Mesendoderm (in vitro differentiated cells): ENCODE measurements around the gene TESMIN.

Experiments used
- DNase-seq: peaks from one replicate; pipeline ENCODE4 v3.0.0; 2013
- H2AK5ac ChIP-seq: 2 replicates; pipeline ENCODE4 v1.6.1; 2013; ENCODE audit warnings: low read length, inconsistent platforms
- H2BK120ac ChIP-seq: 2 replicates; pipeline ENCODE4 v1.6.1; 2013; ENCODE audit warnings: low read depth, mild to moderate bottlenecking, low read length, moderate library complexity, mixed read lengths
- H2BK15ac ChIP-seq: replicated peaks from 2 replicates; pipeline ENCODE4 v1.6.1; 2013; ENCODE audit warnings: low read depth, mild to moderate bottlenecking, moderate library complexity
- H2BK5ac ChIP-seq: 2 replicates; pipeline ENCODE4 v1.6.1; 2013; ENCODE audit warnings: low read length, inconsistent platforms
- H3K18ac ChIP-seq: 2 replicates; pipeline ENCODE4 v1.6.1; 2013; ENCODE audit warnings: mild to moderate bottlenecking, low read length, mixed read lengths
- H3K23ac ChIP-seq: one replicate; pipeline ENCODE4 v1.6.1; 2013; ENCODE audit warnings: low read length
- H3K27ac ChIP-seq: 2 replicates; pipeline ENCODE4 v1.5.1; 2013; ENCODE audit warnings: low read depth, mild to moderate bottlenecking, inconsistent platforms, low read length, moderate library complexity
- H3K27me3 ChIP-seq: 2 replicates; pipeline ENCODE4 v1.6.1; 2013; ENCODE audit warnings: low read length, control low read depth, mild to moderate bottlenecking, inconsistent platforms; ENCODE audit not compliant: insufficient read depth, poor library complexity
- H3K36me3 ChIP-seq: 2 replicates; pipeline ENCODE4 v1.6.1; 2013; ENCODE audit warnings: low read length, inconsistent platforms; ENCODE audit not compliant: control insufficient read depth, insufficient read depth
- H3K4ac ChIP-seq: one replicate; pipeline ENCODE4 v1.6.1; 2013; ENCODE audit warnings: low read depth, mild to moderate bottlenecking, low read length, moderate library complexity
- H3K4me1 ChIP-seq: 2 replicates; pipeline ENCODE4 v1.6.1; 2013; ENCODE audit warnings: low read depth, low read length, inconsistent platforms; ENCODE audit not compliant: control insufficient read depth
- H3K4me2 ChIP-seq: 2 replicates; pipeline ENCODE4 v1.6.1; 2013; ENCODE audit warnings: low read length
- H3K4me3 ChIP-seq: 2 replicates; pipeline ENCODE4 v1.5.1; 2013; ENCODE audit warnings: mild to moderate bottlenecking, low read length
- H3K56ac ChIP-seq: one replicate; pipeline ENCODE4 v1.6.1; 2013; ENCODE audit warnings: low read length
- H3K79me1 ChIP-seq: 2 replicates; pipeline ENCODE4 v1.6.1; 2013; ENCODE audit warnings: low read length, inconsistent platforms
- H3K79me2 ChIP-seq: 2 replicates; pipeline ENCODE4 v1.6.1; 2013; ENCODE audit warnings: mild to moderate bottlenecking, low read length; ENCODE audit not compliant: control insufficient read depth, insufficient read depth
- H3K9ac ChIP-seq: 2 replicates; pipeline ENCODE4 v1.6.1; 2013; ENCODE audit warnings: low read length, inconsistent platforms
- H4K5ac ChIP-seq: one replicate; pipeline ENCODE4 v1.6.1; 2013; ENCODE audit warnings: low read length
- H4K8ac ChIP-seq: one replicate; pipeline ENCODE4 v1.6.1; 2013; ENCODE audit warnings: low read depth, mild to moderate bottlenecking, control low read depth, low read length, moderate library complexity
- WGBS: extraction: QIAGEN DNeasy Blood & Tissue Kit; methylation state at CpG from one replicate; pipeline ENCODE4 v1.1.7; 2013; ENCODE audit warnings: low lambda C conversion rate, missing lambda C conversion rate; ENCODE audit not compliant: insufficient coverage; ENCODE audit errors: extremely low coverage; 5-methylcytosine and 5-hydroxymethylcytosine counted together

Gene TESMIN

GRCh38 chr11:68766786-68767185 lies 15.5 kb upstream of the TESMIN start:
- Histone ChIP-seq H2BK15ac (no peak overlapping the region), H3K18ac (no peak overlapping the region), H2BK5ac (no peak overlapping the region), H3K27ac (no peak overlapping the region), H4K8ac (no peak overlapping the region), H2BK120ac (no peak overlapping the region), H3K27me3 (no peaks in the 10 kb centered on the region), H3K4me1 (no peaks in the 10 kb centered on the region), H3K79me1 (no peaks in the 10 kb centered on the region), H3K4ac (no peak overlapping the region), H3K9ac (no peak overlapping the region), H4K5ac (no peak overlapping the region), H3K4me2 (no peak overlapping the region), H3K23ac (no peak overlapping the region), H3K56ac (no peak overlapping the region), H2AK5ac (no peak overlapping the region), H3K79me2 (no peaks in the 10 kb centered on the region), H3K4me3 (no peak overlapping the region), H3K36me3 (peaks cover 2% of the 10 kb centered on the region)
- no CpG with 5 or more reads among the region's 8 CpGs for WGBS
- DNase-seq = no peak

GRCh38 chr11:68764746-68765145 lies 13.4 kb upstream of the TESMIN start:
- H2BK5ac ChIP-seq = no peak overlapping the region
- H3K36me3 ChIP-seq = peaks cover 2% of the 10 kb centered on the region
- no peak overlapping the region for H2BK15ac ChIP-seq
- no peak overlapping the region for H3K23ac ChIP-seq
- H3K4me2 ChIP-seq = no peak overlapping the region
- H3K9ac ChIP-seq = no peak overlapping the region
- H4K5ac ChIP-seq = no peak overlapping the region
- H3K56ac ChIP-seq = peak overlapping the region; percentile 5
- no peak overlapping the region for H3K4me3 ChIP-seq
- no peak overlapping the region for H3K27ac ChIP-seq
- H3K27me3 ChIP-seq = no peaks in the 10 kb centered on the region
- H3K4me1 ChIP-seq = no peaks in the 10 kb centered on the region
- H3K79me2 ChIP-seq = no peaks in the 10 kb centered on the region
- no peak overlapping the region for H3K18ac ChIP-seq
- no peak overlapping the region for H4K8ac ChIP-seq
- no peak overlapping the region for H2BK120ac ChIP-seq
- no CpG with 5 or more reads among the region's 16 CpGs for WGBS
- no peak overlapping the region for H2AK5ac ChIP-seq
- no peak for DNase-seq
- no peaks in the 10 kb centered on the region for H3K79me1 ChIP-seq
- H3K4ac ChIP-seq = no peak overlapping the region

DNA sequence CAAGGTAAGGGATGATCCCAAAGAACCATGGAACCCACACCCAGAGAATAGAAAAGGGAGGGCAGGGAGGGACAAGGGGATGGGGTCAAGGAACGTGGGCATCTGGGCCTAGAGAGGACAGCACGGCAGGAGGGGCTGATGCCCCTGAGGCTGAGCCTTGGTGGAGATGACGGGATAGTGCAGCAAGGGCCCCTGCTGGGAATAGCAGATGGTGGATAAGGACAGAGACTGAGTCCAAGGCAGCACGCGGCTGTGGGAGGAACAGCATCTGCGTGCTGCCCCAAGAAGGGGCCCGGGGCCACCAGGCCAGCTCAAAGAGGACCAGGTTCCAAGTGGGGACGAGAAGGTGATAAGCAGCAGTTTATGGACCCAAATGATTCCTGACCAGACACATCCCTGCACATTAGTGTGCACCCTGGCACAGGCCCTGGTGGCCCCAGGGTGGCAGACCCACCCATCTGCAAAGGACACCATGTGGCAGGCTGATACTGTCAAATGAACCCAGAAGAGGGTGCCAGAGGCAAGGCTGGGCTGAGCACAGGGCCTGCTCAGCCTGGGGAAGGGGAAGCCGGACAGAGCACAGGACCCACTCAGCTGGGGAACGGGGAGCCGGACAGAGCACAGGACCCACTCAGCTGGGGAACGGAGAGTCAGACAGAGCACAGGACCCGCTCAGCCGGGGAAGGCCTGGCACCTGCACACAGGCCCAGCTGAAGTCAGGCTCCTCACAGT lies 12.8 kb upstream of the TESMIN start:
- no peaks in the 10 kb centered on the region for H3K79me1 ChIP-seq
- peaks cover 2% of the 10 kb centered on the region for H3K36me3 ChIP-seq
- H3K79me2 ChIP-seq = no peaks in the 10 kb centered on the region
- H3K4ac ChIP-seq = no peak overlapping the region
- H3K23ac ChIP-seq = no peak overlapping the region
- no peak overlapping the region for H2AK5ac ChIP-seq
- H3K27ac ChIP-seq = no peak overlapping the region
- no peaks in the 10 kb centered on the region for H3K27me3 ChIP-seq
- H3K4me2 ChIP-seq = no peak overlapping the region
- no peak overlapping the region for H2BK5ac ChIP-seq
- no peaks in the 10 kb centered on the region for H3K4me1 ChIP-seq
- no peak overlapping the region for H4K8ac ChIP-seq
- H3K18ac ChIP-seq = no peak overlapping the region
- H2BK120ac ChIP-seq = no peak overlapping the region
- H4K5ac ChIP-seq = no peak overlapping the region
- H3K9ac ChIP-seq = no peak overlapping the region
- no peak overlapping the region for H2BK15ac ChIP-seq
- H3K4me3 ChIP-seq = no peak overlapping the region
- H3K56ac ChIP-seq = no peak overlapping the region
- no CpG with 5 or more reads among the region's 14 CpGs for WGBS
- DNase-seq = no peak

DNA sequence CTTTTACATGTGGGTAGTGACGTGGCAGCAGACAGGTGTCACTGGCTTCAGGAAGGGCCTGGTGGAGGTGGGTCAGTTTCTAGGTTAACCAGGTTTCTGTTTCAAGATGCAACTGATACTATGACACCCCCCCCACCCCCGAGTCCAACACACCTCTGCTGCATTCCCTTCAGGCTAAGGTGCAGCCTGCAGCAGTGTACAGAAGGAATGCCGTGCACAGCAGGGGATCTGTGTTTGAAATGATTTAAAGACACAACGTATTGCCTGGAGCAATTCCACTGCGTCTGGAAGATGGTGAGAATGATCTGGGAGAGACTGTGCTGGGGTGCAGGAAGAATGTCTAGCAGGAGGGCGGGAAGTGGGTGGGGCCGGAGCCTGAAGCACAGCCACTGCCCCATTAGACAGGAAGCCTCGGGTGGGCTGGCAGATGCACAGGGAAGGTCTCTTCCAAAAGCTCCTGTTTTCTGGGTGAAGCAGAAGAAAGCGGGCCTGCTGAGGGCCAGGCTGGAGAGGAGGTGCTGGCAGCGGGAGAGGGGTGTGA lies 11.9 kb upstream of the TESMIN start:
- Histone ChIP-seq H4K5ac (no peak overlapping the region), H2BK120ac (no peak overlapping the region), H3K4me2 (no peak overlapping the region), H2BK5ac (no peak overlapping the region), H3K36me3 (peaks cover 2% of the 10 kb centered on the region), H3K27me3 (no peaks in the 10 kb centered on the region), H4K8ac (no peak overlapping the region), H3K23ac (no peak overlapping the region), H3K4ac (no peak overlapping the region), H3K4me1 (no peaks in the 10 kb centered on the region), H3K27ac (no peak overlapping the region), H3K4me3 (no peak overlapping the region), H3K79me2 (no peaks in the 10 kb centered on the region), H3K18ac (no peak overlapping the region), H2AK5ac (no peak overlapping the region), H2BK15ac (no peak overlapping the region), H3K9ac (no peak overlapping the region), H3K79me1 (no peaks in the 10 kb centered on the region), H3K56ac (peak overlapping the region; percentile 66)
- DNase-seq = peak; percentile 77
- no CpG with 5 or more reads among the region's 10 CpGs for WGBS

DNA sequence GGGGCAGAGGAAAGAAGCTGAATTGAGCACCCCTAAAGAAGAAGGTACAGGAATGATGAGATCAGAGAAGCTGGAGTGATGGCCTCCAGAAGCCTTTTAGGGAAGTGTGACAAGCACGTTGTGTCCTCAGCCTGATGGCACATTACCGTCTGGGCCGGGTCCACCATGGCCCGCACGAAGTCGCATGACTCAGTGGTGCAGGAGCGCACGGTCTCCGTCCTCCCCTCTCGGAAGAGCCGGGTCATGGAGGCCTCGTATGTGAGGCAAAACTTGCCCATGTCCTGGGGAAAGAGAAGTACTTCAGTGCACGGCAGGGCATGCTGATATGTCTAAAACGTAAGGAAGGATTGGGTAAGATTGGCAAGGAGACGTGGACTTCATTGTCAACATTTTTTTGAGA lies 11.2 kb upstream of the TESMIN start:
- H3K79me2 ChIP-seq = no peaks in the 10 kb centered on the region
- no peaks in the 10 kb centered on the region for H3K4me1 ChIP-seq
- no CpG with 5 or more reads among the region's 15 CpGs for WGBS
- no peaks in the 10 kb centered on the region for H3K27me3 ChIP-seq
- no peak overlapping the region for H3K4me2 ChIP-seq
- H2BK120ac ChIP-seq = no peak overlapping the region
- no peak overlapping the region for H2AK5ac ChIP-seq
- no peak overlapping the region for H2BK15ac ChIP-seq
- no peak overlapping the region for H2BK5ac ChIP-seq
- no peak overlapping the region for H4K8ac ChIP-seq
- H3K4ac ChIP-seq = no peak overlapping the region
- H3K27ac ChIP-seq = no peak overlapping the region
- H3K4me3 ChIP-seq = no peak overlapping the region
- H4K5ac ChIP-seq = no peak overlapping the region
- no peak overlapping the region for H3K9ac ChIP-seq
- peaks cover 2% of the 10 kb centered on the region for H3K36me3 ChIP-seq
- no peak overlapping the region for H3K56ac ChIP-seq
- no peak overlapping the region for H3K23ac ChIP-seq
- H3K79me1 ChIP-seq = no peaks in the 10 kb centered on the region
- H3K18ac ChIP-seq = no peak overlapping the region
- DNase-seq = no peak

GRCh38 chr11:68761801-68762200 lies 10.5 kb upstream of the TESMIN start:
- Histone ChIP-seq H3K9ac (no peak overlapping the region), H3K79me1 (no peaks in the 10 kb centered on the region), H3K27me3 (no peaks in the 10 kb centered on the region), H3K79me2 (no peaks in the 10 kb centered on the region), H4K8ac (no peak overlapping the region), H3K56ac (no peak overlapping the region), H2AK5ac (no peak overlapping the region), H2BK5ac (no peak overlapping the region), H3K4me1 (no peaks in the 10 kb centered on the region), H3K4me3 (no peak overlapping the region), H3K27ac (no peak overlapping the region), H3K4ac (no peak overlapping the region), H3K4me2 (no peak overlapping the region), H3K18ac (no peak overlapping the region), H3K23ac (no peak overlapping the region), H4K5ac (no peak overlapping the region), H3K36me3 (peaks cover 2% of the 10 kb centered on the region), H2BK15ac (no peak overlapping the region), H2BK120ac (no peak overlapping the region)
- no CpG with 5 or more reads among the region's 12 CpGs for WGBS
- no peak for DNase-seq
